H9 (cell line): ENCODE data around the gene TMEM63C. TPM values are rescaled to one million over a fixed set of nuclear protein-coding genes. Genes with fewer than 3 reads are reported as not detected.

Experiments used
- DNase-seq: peaks from one replicate; pipeline ENCODE4 v3.0.0-alpha.2; 2017
- H2AFZ ChIP-seq: one replicate; pipeline ENCODE4 v1.6.1; 2013; ENCODE audit warnings: mild to moderate bottlenecking, low read length, control low read depth, moderate library complexity
- H2AK5ac ChIP-seq: 2 replicates; pipeline ENCODE4 v1.6.1; 2013; ENCODE audit warnings: low read length, control low read depth, mixed read lengths; ENCODE audit not compliant: insufficient read length
- H2BK120ac ChIP-seq: one replicate; pipeline ENCODE4 v1.6.1; 2013; ENCODE audit warnings: low read depth, mild to moderate bottlenecking, low read length, control low read depth, inconsistent platforms; ENCODE audit not compliant: poor library complexity, severe bottlenecking
- H2BK12ac ChIP-seq: 2 replicates; pipeline ENCODE4 v1.6.1; 2013; ENCODE audit warnings: low read length, control low read depth, mixed read lengths, low read depth; ENCODE audit not compliant: insufficient read length
- H2BK15ac ChIP-seq: 2 replicates; pipeline ENCODE4 v1.6.1; 2013; ENCODE audit warnings: low read depth, low read length, control low read depth
- H2BK20ac ChIP-seq: one replicate; pipeline ENCODE4 v1.6.1; 2013; ENCODE audit warnings: low read depth, mild to moderate bottlenecking, low read length, control low read depth, inconsistent platforms; ENCODE audit not compliant: poor library complexity, severe bottlenecking
- H2BK5ac ChIP-seq: 2 replicates; pipeline ENCODE4 v1.6.1; 2013; ENCODE audit warnings: low read length, control low read depth, mixed read lengths; ENCODE audit not compliant: insufficient read length
- H3K14ac ChIP-seq: 2 replicates; pipeline ENCODE4 v1.6.1; 2013; ENCODE audit warnings: low read length, control low read depth; ENCODE audit not compliant: insufficient read depth
- H3K18ac ChIP-seq: 2 replicates; pipeline ENCODE4 v1.6.1; 2013; ENCODE audit warnings: low read depth, mild to moderate bottlenecking, mixed read lengths, low read length, control low read depth; ENCODE audit not compliant: insufficient read length
- H3K23ac ChIP-seq: 2 replicates; pipeline ENCODE4 v1.6.1; 2013; ENCODE audit warnings: low read length, control low read depth, mixed read lengths, low read depth; ENCODE audit not compliant: insufficient read length
- H3K23me2 ChIP-seq: 2 replicates; pipeline ENCODE4 v1.6.1; 2013; ENCODE audit warnings: low read depth, mild to moderate bottlenecking, mixed read lengths, low read length, control low read depth; ENCODE audit not compliant: insufficient read length, poor library complexity, severe bottlenecking
- H3K27ac ChIP-seq: 2 replicates; pipeline ENCODE4 v1.5.1; 2013; ENCODE audit warnings: low read length, control low read depth, mixed read lengths, low read depth; ENCODE audit not compliant: insufficient read length
- H3K27me3 ChIP-seq: 2 replicates; pipeline ENCODE4 v1.6.1; 2013; ENCODE audit warnings: low read length, control low read depth, inconsistent platforms; ENCODE audit not compliant: insufficient read depth
- H3K4ac ChIP-seq: 2 replicates; pipeline ENCODE4 v1.6.1; 2013; ENCODE audit warnings: low read depth, mild to moderate bottlenecking, control low read depth, inconsistent platforms, low read length, moderate library complexity
- H3K4me1 ChIP-seq: 2 replicates; pipeline ENCODE4 v1.6.1; 2013; ENCODE audit warnings: low read length, control low read depth, inconsistent platforms; ENCODE audit not compliant: insufficient read depth
- H3K4me2 ChIP-seq: 2 replicates; pipeline ENCODE4 v1.6.1; 2013; ENCODE audit warnings: low read length, control low read depth, mixed read lengths; ENCODE audit not compliant: insufficient read length, insufficient read depth
- H3K56ac ChIP-seq: 2 replicates; pipeline ENCODE4 v1.6.1; 2013; ENCODE audit warnings: low read depth, mild to moderate bottlenecking, mixed read lengths, low read length, control low read depth; ENCODE audit not compliant: insufficient read length
- H3K79me1 ChIP-seq: 2 replicates; pipeline ENCODE4 v1.6.1; 2013; ENCODE audit warnings: low read depth, mild to moderate bottlenecking, moderate library complexity, low read length, control low read depth, inconsistent platforms; ENCODE audit not compliant: insufficient read depth, poor library complexity, severe bottlenecking
- H3K79me2 ChIP-seq: 2 replicates; pipeline ENCODE4 v1.6.1; 2013; ENCODE audit warnings: low read length, control low read depth, inconsistent platforms; ENCODE audit not compliant: insufficient read depth
- H3K9ac ChIP-seq: 2 replicates; pipeline ENCODE4 v1.6.1; 2013; ENCODE audit warnings: low read length, control low read depth, mixed read lengths; ENCODE audit not compliant: insufficient read length; ENCODE audit errors: extremely low read depth
- H3K9me3 ChIP-seq: one replicate; pipeline ENCODE4 v1.6.1; 2013; ENCODE audit warnings: low read depth, low read length, inconsistent platforms; ENCODE audit not compliant: control insufficient read depth
- H3T11ph ChIP-seq: one replicate; pipeline ENCODE4 v1.6.1; 2013; ENCODE audit warnings: mild to moderate bottlenecking, low read length, control low read depth, inconsistent platforms
- H4K20me1 ChIP-seq: one replicate; pipeline ENCODE4 v1.6.1; 2013; ENCODE audit not compliant: control insufficient read depth, insufficient read length, insufficient read depth
- H4K5ac ChIP-seq: 2 replicates; pipeline ENCODE4 v1.6.1; 2013; ENCODE audit warnings: low read depth, mild to moderate bottlenecking, mixed read lengths, low read length, control low read depth; ENCODE audit not compliant: insufficient read length
- H4K8ac ChIP-seq: replicated peaks from 2 replicates; pipeline ENCODE4 v1.6.1; 2013; ENCODE audit warnings: low read length, control low read depth, mixed read lengths, low read depth; ENCODE audit not compliant: insufficient read length
- H4K91ac ChIP-seq: 2 replicates; pipeline ENCODE4 v1.6.1; 2013; ENCODE audit warnings: low read depth, mild to moderate bottlenecking, moderate library complexity, mixed read lengths, low read length, control low read depth; ENCODE audit not compliant: insufficient read length
- H3K27ac Mint-ChIP-seq, 3 experiments: 2 replicates in 2 of 3; 3 replicates in 1 of 3; pipeline ENCODE4 v1.8.0; 2020 to 2021; ENCODE audit warnings: mixed read lengths in 3 of 3, mild to moderate bottlenecking in 1 of 3, moderate library complexity in 1 of 3
- H3K27me3 Mint-ChIP-seq: 2 replicates; pipeline ENCODE4 v1.8.0; 2021; ENCODE audit warnings: low read depth, mild to moderate bottlenecking, moderate library complexity, mixed read lengths
- H3K36me3 Mint-ChIP-seq, 3 experiments: 2 replicates in 2 of 3; 3 replicates in 1 of 3; pipeline ENCODE4 v1.8.0; 2020 to 2021; ENCODE audit warnings: low read depth in 3 of 3, mixed read lengths in 3 of 3; ENCODE audit not compliant: insufficient read depth in 1 of 3
- H3K4me1 Mint-ChIP-seq, 2 experiments: 2 replicates each; pipeline ENCODE4 v1.8.0; 2020; ENCODE audit warnings: mixed read lengths in 2 of 2
- H3K4me3 Mint-ChIP-seq, 2 experiments: 2 replicates in 1 of 2; 3 replicates in 1 of 2; pipeline ENCODE4 v1.8.0; 2020 to 2021; ENCODE audit warnings: mild to moderate bottlenecking in 2 of 2, mixed read lengths in 2 of 2, moderate library complexity in 1 of 2
- H3K9me3 Mint-ChIP-seq, 2 experiments: 2 replicates in 1 of 2; 3 replicates in 1 of 2; pipeline ENCODE4 v1.8.0; 2020; ENCODE audit warnings: mild to moderate bottlenecking in 2 of 2, mixed read lengths in 2 of 2, moderate library complexity in 1 of 2
- CTCF ChIP-seq: fragments of 200-600 bp; sonication (generic); conservative IDR thresholded peaks from 3 replicates; pipeline ENCODE4 v1.8.0; 2021; ENCODE audit warnings: antibody characterized with exemption, mild to moderate bottlenecking
- WGBS: extraction: QIAGEN DNeasy Blood & Tissue Kit; methylation state at CpG from one replicate; pipeline ENCODE4 v1.1.7; 2013; ENCODE audit warnings: missing lambda C conversion rate, low lambda C conversion rate, mixed read lengths; ENCODE audit not compliant: insufficient read length; ENCODE audit errors: extremely low coverage; 5-methylcytosine and 5-hydroxymethylcytosine counted together
- total RNA-seq: library from RNA; stranded (reverse); gene quantifications from 2 replicates; pipeline ENCODE4 v1.2.1, GENCODE V29; 2021

TMEM63C gene
- total RNA-seq, 1 experiment from 2014 or later, result 2.2 TPM

DNA sequence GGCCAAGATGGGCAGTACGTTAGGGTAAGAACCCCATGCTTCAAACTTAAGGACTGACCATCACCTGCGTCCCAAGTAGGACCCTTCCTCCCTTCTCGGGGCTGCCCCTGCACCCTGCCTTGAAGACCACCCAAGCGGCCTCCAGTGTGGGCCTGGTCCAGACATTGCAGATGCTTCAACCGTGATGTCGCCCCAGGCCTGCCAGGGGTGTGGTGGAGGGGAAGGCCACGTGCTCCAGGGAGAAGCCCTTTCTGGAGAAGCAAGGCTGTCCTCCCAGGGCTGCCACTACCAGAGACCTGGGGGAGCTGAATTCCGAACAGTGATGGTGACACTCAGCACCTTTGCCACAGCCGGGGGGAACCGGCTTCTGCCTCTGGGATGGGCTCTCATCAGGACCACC, 76.1 kb downstream of the TMEM63C start:
- H2BK5ac ChIP-seq, result no peak overlapping the region
- DNase-seq, result no peak
- no peaks in the 10 kb centered on the region for H3K23me2 ChIP-seq
- no peak overlapping the region for H3K18ac ChIP-seq
- H3K79me2 ChIP-seq, result no peaks in the 10 kb centered on the region
- no peaks in the 10 kb centered on the region for H3K9me3 Mint-ChIP-seq
- no peak overlapping the region for H3K4me2 ChIP-seq
- no peak overlapping the region for H4K91ac ChIP-seq
- no peak overlapping the region for H3K27ac ChIP-seq
- H3K36me3 Mint-ChIP-seq, result no peaks in the 10 kb centered on the region
- H2AFZ ChIP-seq, result no peak overlapping the region
- no peak overlapping the region for H2BK120ac ChIP-seq
- no peak overlapping the region for H3K27ac Mint-ChIP-seq
- H2BK20ac ChIP-seq, result no peak overlapping the region
- no peak overlapping the region for H2BK12ac ChIP-seq
- H3T11ph ChIP-seq, result no peak overlapping the region
- peaks cover 2% of the 10 kb centered on the region for H4K20me1 ChIP-seq
- H4K8ac ChIP-seq, result no peak overlapping the region
- H3K4ac ChIP-seq, result no peak overlapping the region
- WGBS, result no CpG with 5 or more reads among the region's 10 CpGs
- no peaks in the 10 kb centered on the region; the same call in 1 of the 2 replicates for H3K27me3 Mint-ChIP-seq
- no peak overlapping the region for H3K23ac ChIP-seq
- peaks cover 2 to 9% of the 10 kb centered on the region in 2 experiments for H3K4me1 Mint-ChIP-seq
- H2AK5ac ChIP-seq, result no peak overlapping the region
- TF ChIP-seq CTCF, result no peak
- no peaks in the 10 kb centered on the region for H3K4me1 ChIP-seq
- no peak overlapping the region for H3K56ac ChIP-seq
- no peak overlapping the region for H3K4me3 Mint-ChIP-seq
- no peaks in the 10 kb centered on the region for H3K9me3 ChIP-seq
- no peaks in the 10 kb centered on the region for H3K79me1 ChIP-seq
- H2BK15ac ChIP-seq, result no peak overlapping the region
- no peaks in the 10 kb centered on the region for H3K27me3 ChIP-seq
- no peak overlapping the region for H3K14ac ChIP-seq
- no peak overlapping the region for H3K9ac ChIP-seq
- no peak overlapping the region for H4K5ac ChIP-seq
